SH-SY5Y (cell line): ENCODE data around the gene SCO2.

ENCODE experiments used
- GATA2 ChIP-seq: IDR thresholded peaks from 2 replicates; pipeline ENCODE4 v1.6.1; 2011; ENCODE audit warnings: mild to moderate bottlenecking, low read depth, low read length
- GATA3 ChIP-seq: IDR thresholded peaks from 2 replicates; pipeline ENCODE4 v1.6.1; 2011; ENCODE audit warnings: low read depth, mild to moderate bottlenecking, low read length, moderate library complexity

- TF ChIP-seq GATA2 = no peak
- TF ChIP-seq GATA3 = no peak
Measured at GRCh38 chr22:50485221-50486131, 39.9 kb downstream of the SCO2 start.
